ENCODE measurements around the gene TMEM196.

Gene TMEM196

GRCh38 chr7:19772841-19773760 lies at the start of gene TMEM196:
TMEM196 (minus strand) TSS chr7:19773617; CDS start chr7:19772696, 921 bp downstream.
- DNase-seq (ENCODE audit: low read depth): peak; percentile 9

GRCh38 chr7:19816128-19816527 lies 42.7 kb upstream of the TMEM196 start:
- DNase-seq (ENCODE audit: low read depth): no peak

- DNase-seq (ENCODE audit: low read depth): no peak
These were observed 42.1 kb upstream of the TMEM196 start for GRCh38 chr7:19815546-19815945.

- DNase-seq (ENCODE audit: low read depth): no peak
These were observed 41.4 kb upstream of the TMEM196 start for GRCh38 chr7:19814776-19815175.

GRCh38 chr7:19811386-19811785 lies 38.0 kb upstream of the TMEM196 start:
- no peak for DNase-seq (ENCODE audit: low read depth)

- DNase-seq (ENCODE audit: low read depth): no peak
These were observed 25.6 kb upstream of the TMEM196 start for GRCh38 chr7:19798986-19799385.

GRCh38 chr7:19783541-19783940 lies 10.1 kb upstream of the TMEM196 start:
- no peak for DNase-seq (ENCODE audit: low read depth)

- DNase-seq (ENCODE audit: low read depth): no peak
These were observed 3.6 kb upstream of the TMEM196 start for GRCh38 chr7:19776981-19777380.

GRCh38 chr7:19775578-19775977 lies 2.2 kb upstream of the TMEM196 start:
- no peak for DNase-seq (ENCODE audit: low read depth)

GRCh38 chr7:19772306-19772705 lies 1.1 kb downstream of the TMEM196 start:
- DNase-seq (ENCODE audit: low read depth): no peak

- DNase-seq (ENCODE audit: low read depth): peak; percentile 15
These were observed 10.8 kb downstream of the TMEM196 start for GRCh38 chr7:19762631-19763030.

GRCh38 chr7:19754521-19755116 lies 18.8 kb downstream of the TMEM196 start:
- peak; percentile 14 for DNase-seq (ENCODE audit: low read depth)

GRCh38 chr7:19752020-19752419 lies 21.4 kb downstream of the TMEM196 start:
- DNase-seq (ENCODE audit: low read depth): no peak

- no peak for DNase-seq (ENCODE audit: low read depth)
These were observed 23.8 kb downstream of the TMEM196 start for GRCh38 chr7:19749658-19750057.

- DNase-seq (ENCODE audit: low read depth): peak; percentile 26
These were observed 25.6 kb downstream of the TMEM196 start for GRCh38 chr7:19747740-19748339.

- no peak for DNase-seq (ENCODE audit: low read depth)
These were observed 29.3 kb downstream of the TMEM196 start for GRCh38 chr7:19744075-19744474.

- no peak for DNase-seq (ENCODE audit: low read depth)
These were observed 44.7 kb downstream of the TMEM196 start for GRCh38 chr7:19728716-19729115.

- DNase-seq (ENCODE audit: low read depth): no peak
These were observed 47.6 kb downstream of the TMEM196 start for GRCh38 chr7:19725770-19726169.

GRCh38 chr7:19715499-19715898 lies 57.9 kb downstream of the TMEM196 start:
- DNase-seq (ENCODE audit: low read depth): no peak

- DNase-seq (ENCODE audit: low read depth): peak; percentile 29
These were observed 59.7 kb downstream of the TMEM196 start for GRCh38 chr7:19713676-19714075.

GRCh38 chr7:19709249-19709578 lies 64.2 kb downstream of the TMEM196 start:
- no peak for DNase-seq (ENCODE audit: low read depth)

- peak; percentile 92 for DNase-seq (ENCODE audit: low read depth)
These were observed 64.8 kb downstream of the TMEM196 start, which contains the start of gene POLR1F for GRCh38 chr7:19708397-19709248. POLR1F (minus strand) TSS chr7:19709037; CDS start chr7:19709016, 21 bp downstream.
